Body of pancreas (tissue), 4 donors: ENCODE measurements around the gene AKT1.
A peak's percentile ranks its signal among the peaks of the same experiment; 100 is the strongest.

Experiments
- CTCF ChIP-seq, 7 experiments: fragments of 450-650 bp in 4 of 7; fragments of 200-600 bp in 3 of 7; sonication (generic) in 3 of 7; IDR thresholded peaks; one replicate each; pipeline ENCODE4 v1.5.1; 2016 to 2019; ENCODE audit warnings: antibody characterized with exemption in 7 of 7
- POLR2A ChIP-seq, 3 donors: fragments of 450-650 bp; IDR thresholded peaks; one replicate each; pipeline ENCODE4 v1.6.1; 2016; ENCODE audit warnings: antibody characterized with exemption in 3 of 3, mild to moderate bottlenecking in 2 of 3

- TF ChIP-seq CTCF (IDR thresholded peaks at IDR 0.05) (no peak), POLR2A (IDR thresholded peaks at IDR 0.05) (peak in 1 of 3 donors; percentile 46)
Measured at GRCh38 chr14:104804481-104805325, 9.2 kb upstream of the AKT1 start.
